HEK293 (cell line): ENCODE measurements around the gene GMEB1.

Experiments used
- BCL6B ChIP-seq: fragments of 450-650 bp; formaldehyde crosslinking; IDR thresholded peaks from 2 replicates; pipeline ENCODE4 v1.5.1; 2017; ENCODE audit warnings: missing biosample characterization, missing genetic modification characterization
- GFI1B ChIP-seq: fragments of 450-650 bp; formaldehyde crosslinking; IDR thresholded peaks from 2 replicates; pipeline ENCODE4 v1.5.1; 2016; ENCODE audit warnings: missing biosample characterization, missing genetic modification characterization
- GLIS1 ChIP-seq: fragments of 450-650 bp; formaldehyde crosslinking; IDR thresholded peaks from 2 replicates; pipeline ENCODE4 v1.5.1; 2016; ENCODE audit warnings: missing biosample characterization, missing genetic modification characterization
- PBX3 ChIP-seq: sonication (generic); formaldehyde crosslinking; IDR thresholded peaks from 2 replicates; pipeline ENCODE4 v1.8.1; 2022; ENCODE audit warnings: mild to moderate bottlenecking, moderate library complexity, missing genetic modification reagents
- RBAK ChIP-seq: fragments of 450-650 bp; formaldehyde crosslinking; IDR thresholded peaks from 2 replicates; pipeline ENCODE4 v1.5.1; 2016; ENCODE audit warnings: missing biosample characterization, missing genetic modification characterization
- SP3 ChIP-seq: fragments of 450-650 bp; formaldehyde crosslinking; IDR thresholded peaks from 2 replicates; pipeline ENCODE4 v1.5.1; 2016; ENCODE audit warnings: missing biosample characterization, missing genetic modification characterization
- TRIM28 ChIP-seq: IDR thresholded peaks from 2 replicates; pipeline ENCODE4 v1.6.1; 2011; ENCODE audit warnings: low read length, control low read depth, borderline replicate concordance
- TSHZ1 ChIP-seq: fragments of 450-650 bp; formaldehyde crosslinking; IDR thresholded peaks from 2 replicates; pipeline ENCODE4 v1.5.1; 2016; ENCODE audit warnings: missing biosample characterization, missing genetic modification characterization, borderline replicate concordance
- ZBTB20 ChIP-seq: fragments of 450-650 bp; formaldehyde crosslinking; IDR thresholded peaks from 2 replicates; pipeline ENCODE4 v1.5.1; 2016; ENCODE audit warnings: missing biosample characterization, missing genetic modification characterization
- ZFP69B ChIP-seq: fragments of 450-650 bp; formaldehyde crosslinking; IDR thresholded peaks from 2 replicates; pipeline ENCODE4 v1.5.1; 2016; ENCODE audit warnings: missing biosample characterization, missing genetic modification characterization
- ZNF121 ChIP-seq: fragments of 450-650 bp; formaldehyde crosslinking; IDR thresholded peaks from 2 replicates; pipeline ENCODE4 v1.5.1; 2016; ENCODE audit warnings: missing biosample characterization, missing genetic modification characterization
- ZNF148 ChIP-seq: fragments of 450-650 bp; formaldehyde crosslinking; IDR thresholded peaks from 2 replicates; pipeline ENCODE4 v1.5.0; 2017; ENCODE audit warnings: missing biosample characterization, missing genetic modification characterization, borderline replicate concordance
- ZNF221 ChIP-seq: fragments of 450-650 bp; formaldehyde crosslinking; IDR thresholded peaks from 2 replicates; pipeline ENCODE4 v1.5.1; 2017; ENCODE audit warnings: missing biosample characterization, missing genetic modification characterization, borderline replicate concordance
- ZNF248 ChIP-seq: fragments of 450-650 bp; formaldehyde crosslinking; IDR thresholded peaks from 2 replicates; pipeline ENCODE4 v1.5.1; 2017; ENCODE audit warnings: missing biosample characterization, missing genetic modification characterization
- ZNF391 ChIP-seq: fragments of 450-650 bp; formaldehyde crosslinking; IDR thresholded peaks from 2 replicates; pipeline ENCODE4 v1.5.1; 2016; ENCODE audit warnings: low read depth, missing biosample characterization, missing genetic modification characterization, borderline replicate concordance
- ZNF510 ChIP-seq: fragments of 450-650 bp; formaldehyde crosslinking; IDR thresholded peaks from 2 replicates; pipeline ENCODE4 v1.5.1; 2018; ENCODE audit warnings: mild to moderate bottlenecking, missing genetic modification characterization, missing biosample characterization; ENCODE audit not compliant: insufficient replicate concordance
- ZNF624 ChIP-seq: fragments of 450-650 bp; formaldehyde crosslinking; IDR thresholded peaks from 2 replicates; pipeline ENCODE4 v1.5.1; 2017; ENCODE audit warnings: missing biosample characterization, missing genetic modification characterization
- ZNF654 ChIP-seq: fragments of 450-650 bp; formaldehyde crosslinking; IDR thresholded peaks from 2 replicates; pipeline ENCODE4 v1.5.1; 2016; ENCODE audit warnings: low read depth, missing biosample characterization, missing genetic modification characterization
- ZNF792 ChIP-seq: fragments of 450-650 bp; formaldehyde crosslinking; IDR thresholded peaks from 2 replicates; pipeline ENCODE4 v1.5.1; 2016; ENCODE audit warnings: missing biosample characterization, missing genetic modification characterization
- ZNF843 ChIP-seq: fragments of 450-650 bp; formaldehyde crosslinking; IDR thresholded peaks from 2 replicates; pipeline ENCODE4 v1.5.1; 2016; ENCODE audit warnings: missing biosample characterization, missing genetic modification characterization
- ZSCAN30 ChIP-seq: fragments of 450-650 bp; IDR thresholded peaks from 2 replicates; pipeline ENCODE4 v1.5.1; 2018; ENCODE audit warnings: missing biosample characterization, mild to moderate bottlenecking, missing genetic modification characterization, moderate library complexity
- TF ChIP-seq, protein P1 (sequence below): fragments of 450-650 bp; formaldehyde crosslinking; conservative IDR thresholded peaks from 2 replicates; pipeline ENCODE4 v1.5.1; 2016; ENCODE audit warnings: low read depth, missing biosample characterization, missing genetic modification characterization
- TF ChIP-seq, protein P2 (sequence below): fragments of 450-650 bp; IDR thresholded peaks from 2 replicates; pipeline ENCODE4 v1.5.1; 2018; ENCODE audit warnings: missing biosample characterization, mild to moderate bottlenecking, missing genetic modification characterization

Gene GMEB1

DNA sequence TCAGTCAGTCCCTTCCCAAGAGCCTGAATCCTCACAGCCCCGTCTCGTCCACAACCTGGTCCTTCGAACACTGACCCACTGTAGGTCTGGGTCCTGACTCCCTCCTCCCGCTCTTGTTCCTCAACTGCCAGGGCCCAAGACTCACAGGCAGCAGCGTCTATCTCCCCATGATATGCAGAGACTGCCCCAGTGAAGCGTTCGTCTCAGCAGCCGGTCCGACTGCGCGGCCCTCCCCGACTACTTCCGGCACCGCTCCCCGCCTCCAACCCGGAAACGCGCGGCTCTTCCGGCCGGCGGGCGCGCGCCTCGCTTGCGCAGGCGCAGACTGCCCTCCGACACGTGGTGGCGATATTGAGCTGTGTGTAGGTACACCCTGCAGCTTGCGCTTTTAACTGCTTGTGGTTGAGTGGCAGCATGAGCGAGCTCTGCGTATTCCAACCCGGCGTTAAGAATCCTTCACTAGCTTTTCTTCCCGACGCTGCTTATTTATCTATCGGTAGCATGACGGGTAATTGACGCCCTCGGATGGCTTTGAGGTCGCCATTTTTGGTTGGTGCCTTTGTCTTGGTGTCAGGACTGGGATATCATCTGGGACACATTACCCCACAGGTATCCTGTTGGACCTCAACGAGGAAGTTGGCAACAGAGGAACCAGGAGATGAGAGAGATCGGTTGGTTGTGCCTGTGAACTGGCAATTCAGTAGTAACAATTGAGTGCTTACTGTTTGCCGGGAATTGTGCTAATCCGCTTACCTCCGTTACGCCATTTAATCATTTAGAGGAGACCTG lies 25.5 kb upstream of the GMEB1 start, which contains the start of gene TAF12 (continued):
- TF ChIP-seq, protein P1, sequence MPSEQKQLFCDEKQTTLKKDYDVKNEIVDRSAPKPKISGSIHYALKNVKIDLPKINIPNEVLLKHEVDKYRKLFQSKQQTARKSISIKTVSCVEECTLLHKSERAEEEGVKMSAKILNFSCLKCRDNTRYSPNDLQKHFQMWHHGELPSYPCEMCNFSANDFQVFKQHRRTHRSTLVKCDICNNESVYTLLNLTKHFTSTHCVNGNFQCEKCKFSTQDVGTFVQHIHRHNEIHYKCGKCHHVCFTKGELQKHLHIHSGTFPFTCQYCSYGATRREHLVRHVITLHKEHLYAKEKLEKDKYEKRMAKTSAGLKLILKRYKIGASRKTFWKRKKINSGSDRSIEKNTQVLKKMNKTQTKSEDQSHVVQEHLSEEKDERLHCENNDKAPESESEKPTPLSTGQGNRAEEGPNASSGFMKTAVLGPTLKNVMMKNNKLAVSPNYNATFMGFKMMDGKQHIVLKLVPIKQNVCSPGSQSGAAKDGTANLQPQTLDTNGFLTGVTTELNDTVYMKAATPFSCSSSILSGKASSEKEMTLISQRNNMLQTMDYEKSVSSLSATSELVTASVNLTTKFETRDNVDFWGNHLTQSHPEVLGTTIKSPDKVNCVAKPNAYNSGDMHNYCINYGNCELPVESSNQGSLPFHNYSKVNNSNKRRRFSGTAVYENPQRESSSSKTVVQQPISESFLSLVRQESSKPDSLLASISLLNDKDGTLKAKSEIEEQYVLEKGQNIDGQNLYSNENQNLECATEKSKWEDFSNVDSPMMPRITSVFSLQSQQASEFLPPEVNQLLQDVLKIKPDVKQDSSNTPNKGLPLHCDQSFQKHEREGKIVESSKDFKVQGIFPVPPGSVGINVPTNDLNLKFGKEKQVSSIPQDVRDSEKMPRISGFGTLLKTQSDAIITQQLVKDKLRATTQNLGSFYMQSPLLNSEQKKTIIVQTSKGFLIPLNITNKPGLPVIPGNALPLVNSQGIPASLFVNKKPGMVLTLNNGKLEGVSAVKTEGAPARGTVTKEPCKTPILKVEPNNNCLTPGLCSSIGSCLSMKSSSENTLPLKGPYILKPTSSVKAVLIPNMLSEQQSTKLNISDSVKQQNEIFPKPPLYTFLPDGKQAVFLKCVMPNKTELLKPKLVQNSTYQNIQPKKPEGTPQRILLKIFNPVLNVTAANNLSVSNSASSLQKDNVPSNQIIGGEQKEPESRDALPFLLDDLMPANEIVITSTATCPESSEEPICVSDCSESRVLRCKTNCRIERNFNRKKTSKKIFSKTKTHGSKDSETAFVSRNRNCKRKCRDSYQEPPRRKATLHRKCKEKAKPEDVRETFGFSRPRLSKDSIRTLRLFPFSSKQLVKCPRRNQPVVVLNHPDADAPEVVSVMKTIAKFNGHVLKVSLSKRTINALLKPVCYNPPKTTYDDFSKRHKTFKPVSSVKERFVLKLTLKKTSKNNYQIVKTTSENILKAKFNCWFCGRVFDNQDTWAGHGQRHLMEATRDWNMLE (tag by site-specific recombination): peak; percentile 60
- no peak for TF ChIP-seq ZNF221 (tag by site-specific recombination)
- TF ChIP-seq GLIS1 (tag by site-specific recombination): peak; percentile 37; the same call in 1 of the 2 replicates
- no peak for TF ChIP-seq ZNF624 (tag by site-specific recombination)
- no peak for TF ChIP-seq ZNF248
- peak; percentile 69; the same call in 1 of the 2 replicates for TF ChIP-seq ZNF391 (tag by site-specific recombination)
- TF ChIP-seq ZSCAN30 (tag by site-specific recombination): peak; percentile 73
- TF ChIP-seq ZNF510 (tag by site-specific recombination): no peak
- TF ChIP-seq TRIM28: no peak
- 0 out of 2 replicates have a peak, but pooled peaks have one; percentile 41 for TF ChIP-seq ZNF121 (tag by site-specific recombination)
- TF ChIP-seq RBAK (tag by site-specific recombination): no peak
- no peak for TF ChIP-seq BCL6B (tag by site-specific recombination)
- no peak; the same call in 1 of the 2 replicates for TF ChIP-seq ZNF792 (tag by site-specific recombination)
- peak; percentile 89; the same call in 1 of the 2 replicates for TF ChIP-seq ZBTB20 (tag by site-specific recombination)
- peak; percentile 18; the same call in 1 of the 2 replicates for TF ChIP-seq GFI1B (tag by site-specific recombination)
- TF ChIP-seq ZFP69B (tag by site-specific recombination): peak; percentile 60; the same call in 1 of the 2 replicates
- peak; percentile 9; the same call in 1 of the 2 replicates for TF ChIP-seq TSHZ1 (tag by site-specific recombination)
- peak; percentile 80 for TF ChIP-seq SP3 (tag by site-specific recombination)
- TF ChIP-seq ZNF654: peak; percentile 33
- peak; percentile 48; the same call in 1 of the 2 replicates for TF ChIP-seq ZNF843 (tag by site-specific recombination)
- no peak for TF ChIP-seq ZNF148 (tag by site-specific recombination)
- TF ChIP-seq, protein P2, sequence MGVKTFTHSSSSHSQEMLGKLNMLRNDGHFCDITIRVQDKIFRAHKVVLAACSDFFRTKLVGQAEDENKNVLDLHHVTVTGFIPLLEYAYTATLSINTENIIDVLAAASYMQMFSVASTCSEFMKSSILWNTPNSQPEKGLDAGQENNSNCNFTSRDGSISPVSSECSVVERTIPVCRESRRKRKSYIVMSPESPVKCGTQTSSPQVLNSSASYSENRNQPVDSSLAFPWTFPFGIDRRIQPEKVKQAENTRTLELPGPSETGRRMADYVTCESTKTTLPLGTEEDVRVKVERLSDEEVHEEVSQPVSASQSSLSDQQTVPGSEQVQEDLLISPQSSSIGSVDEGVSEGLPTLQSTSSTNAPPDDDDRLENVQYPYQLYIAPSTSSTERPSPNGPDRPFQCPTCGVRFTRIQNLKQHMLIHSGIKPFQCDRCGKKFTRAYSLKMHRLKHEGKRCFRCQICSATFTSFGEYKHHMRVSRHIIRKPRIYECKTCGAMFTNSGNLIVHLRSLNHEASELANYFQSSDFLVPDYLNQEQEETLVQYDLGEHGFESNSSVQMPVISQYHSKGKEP (tag by site-specific recombination): peak; percentile 53; the same call in 1 of the 2 replicates
- TF ChIP-seq PBX3 (CRISPR knock-in tag): no peak; the same call in 1 of the 2 replicates
